ENCODE results near the gene SURF4.

- TF ChIP-seq CTCF (IDR thresholded peaks at IDR 0.05): no peak
- no peak for TF ChIP-seq POLR2AphosphoS5 (IDR thresholded peaks at IDR 0.05)
- TF ChIP-seq POLR2A (IDR thresholded peaks at IDR 0.05): no peak
Observed at GRCh38 chr9:133397370-133397769, 21.5 kb upstream of the SURF4 start.

Data from prostate gland (tissue), 2 donors.